Measurements from ENCODE around the gene BCAP31. TPM values are rescaled to one million over a fixed set of nuclear protein-coding genes. Genes with fewer than 3 reads are reported as not detected.

BCAP31 gene
- total and polyA plus RNA-seq, 2 of the 13 experiments (the other 11 are each of a cell fraction or from before 2014, with no cell fraction given) = 139 to 178 TPM

GRCh38 chrX:153728951-153729631 is 4.9 kb upstream of the BCAP31 start:
- no peaks in the 10 kb centered on the region for H3K27me3 ChIP-seq (ENCODE audit: control insufficient read depth in 1 of 2, insufficient read depth in 2 of 2, low read length in 2 of 2)
- 100% methylated on average over 2 of the region's 23 CpGs for WGBS (ENCODE audit: low lambda C conversion rate)
- H3K9me3 ChIP-seq (ENCODE audit: low read length) = no peaks in the 10 kb centered on the region
- no peak overlapping the region for H3K4me2 ChIP-seq (ENCODE audit: low read depth, low read length)
- ATAC-seq (no peak), DNase-seq (ENCODE audit: low spot score) (no peak), FAIRE-seq (no peak)
- peaks cover 25% of the 10 kb centered on the region for H3K79me2 ChIP-seq (ENCODE audit: insufficient read depth, low read length)
- in situ Hi-C loops (cut with HindIII; ENCODE audit: extremely low pct_ligation_motif_present, low pct_unique_long_range_greater_than_20kb) = no loop called here
- no TSS peak for BruUV-seq (replicated peaks)
- no peak overlapping the region for H3K4me3 ChIP-seq (replicated peaks in 1 of 3; ENCODE audit: insufficient read depth in 1 of 3, low read depth in 2 of 3, low read length in 3 of 3)
- POLR2A ChIA-PET = interaction anchor here (2.9 to 3.8 kb wide), 2 partner anchors 34 to 42 kb away, joined by 15 to 16 read pairs; partner anchors contain the start of genes PLXNB3 and SLC6A8
- intact Hi-C loops (cut with micrococcal nuclease; ENCODE audit: unreplicated experiment) = no loop called here
- no peak overlapping the region for H3K9ac ChIP-seq (ENCODE audit: insufficient read depth, low read depth, low read length)
- no peak overlapping the region for H2AFZ ChIP-seq (ENCODE audit: low read length)
- no peak overlapping the region for H3K27ac ChIP-seq (ENCODE audit: extremely low read length, insufficient read depth, low read length)
- peaks cover 21% of the 10 kb centered on the region for H4K20me1 ChIP-seq (ENCODE audit: insufficient read depth, low read length)
- CTCF ChIA-PET (ENCODE audit: low intra/inter-chr PET ratio, low total read pairs) = no interaction called here
- peaks cover 0 to 6% of the 10 kb centered on the region in 2 experiments; a peak in 1 of 5 replicates for H3K36me3 ChIP-seq (replicated peaks in 1 of 2; ENCODE audit: control insufficient read depth in 1 of 2, insufficient read depth in 2 of 2, low read length in 2 of 2)
- H3K4me1 ChIP-seq (ENCODE audit: insufficient read depth, low read length) = peaks cover 51% of the 10 kb centered on the region
- TF ChIP-seq ZBTB39 (CRISPR knock-in tag; IDR thresholded peaks at IDR 0.05) (no peak), AGO2 (optimal IDR thresholded peaks at IDR 0.05; ENCODE audit: low read depth, low read length) (peak; percentile 30), RBFOX2 (IDR thresholded peaks at IDR 0.05; ENCODE audit: low read depth, low read length) (0 out of 2 replicates have a peak, but pooled peaks have one; percentile 28)

- Histone ChIP-seq H3K36me3 (replicated peaks in 1 of 2; ENCODE audit: control insufficient read depth in 1 of 2, insufficient read depth in 2 of 2, low read length in 2 of 2) (peaks cover 0 to 6% of the 10 kb centered on the region in 2 experiments; a peak in 1 of 5 replicates), H3K9me3 (ENCODE audit: low read length) (no peaks in the 10 kb centered on the region), H4K20me1 (ENCODE audit: insufficient read depth, low read length) (peaks cover 22% of the 10 kb centered on the region), H3K9ac (ENCODE audit: insufficient read depth, low read depth, low read length) (peak overlapping the region; percentile 85), H3K79me2 (ENCODE audit: insufficient read depth, low read length) (peaks cover 29% of the 10 kb centered on the region), H2AFZ (ENCODE audit: low read length) (no peak overlapping the region), H3K4me2 (ENCODE audit: low read depth, low read length) (peak overlapping the region; percentile 84), H3K27me3 (ENCODE audit: control insufficient read depth in 1 of 2, insufficient read depth in 2 of 2, low read length in 2 of 2) (no peaks in the 10 kb centered on the region), H3K4me1 (ENCODE audit: insufficient read depth, low read length) (peaks cover 45% of the 10 kb centered on the region), H3K4me3 (replicated peaks in 1 of 3; ENCODE audit: insufficient read depth in 1 of 3, low read depth in 2 of 3, low read length in 3 of 3) (peak overlapping the region in 2 of 3 experiments; percentile 3 to 79; a peak in 3 of 6 replicates), H3K27ac (ENCODE audit: extremely low read length, insufficient read depth, low read length) (peak overlapping the region; percentile 92)
- FAIRE-seq (peak; percentile 78), DNase-seq (ENCODE audit: low spot score) (peak; percentile 37), ATAC-seq (peak; percentile 28)
- no TSS peak for BruUV-seq (replicated peaks)
- in situ Hi-C loops (cut with HindIII; ENCODE audit: extremely low pct_ligation_motif_present, low pct_unique_long_range_greater_than_20kb) = no loop called here
- intact Hi-C loops (cut with micrococcal nuclease; ENCODE audit: unreplicated experiment) = no loop called here
- CTCF ChIA-PET (ENCODE audit: low intra/inter-chr PET ratio, low total read pairs) = no interaction called here
- 67% methylated on average over 1 of the region's 6 CpGs for WGBS (ENCODE audit: low lambda C conversion rate)
- POLR2A ChIA-PET = interaction anchor here (1.0 to 3.8 kb wide), 6 partner anchors 29 to 83 kb away, joined by 4 to 16 read pairs (median 5); partner anchors contain the start of genes DUSP9, PLXNB3, SLC6A8 and SRPK3
- TF ChIP-seq ZNF724P (CRISPR knock-in tag; IDR thresholded peaks at IDR 0.05; ENCODE audit: borderline replicate concordance) (no peak), GATAD1 (CRISPR knock-in tag; IDR thresholded peaks at IDR 0.05) (no peak), HDAC2 (CRISPR knock-in tag; IDR thresholded peaks at IDR 0.05) (0 out of 2 replicates have a peak, but pooled peaks have one; percentile 31), TOPORS (CRISPR knock-in tag; IDR thresholded peaks at IDR 0.05) (no peak), GMEB2 (CRISPR knock-in tag; IDR thresholded peaks at IDR 0.05; ENCODE audit: low read depth) (no peak), POGK (CRISPR knock-in tag; conservative IDR thresholded peaks at IDR 0.05) (0 out of 2 replicates have a peak, but pooled peaks have one; percentile 21), JDP2 (CRISPR knock-in tag; IDR thresholded peaks at IDR 0.05; ENCODE audit: borderline replicate concordance) (no peak), ZEB1 (IDR thresholded peaks at IDR 0.05; ENCODE audit: insufficient replicate concordance, low read depth) (no peak), HDAC1 (CRISPR knock-in tag; IDR thresholded peaks at IDR 0.05) (peak; percentile 43; the same call in 1 of the 2 replicates)
These were observed 3.9 kb upstream of the BCAP31 start for GRCh38 chrX:153728095-153728494.

Data from HepG2 (cell line).